Chondrocyte (in vitro differentiated cells): Measurements from ENCODE around the gene TMEM63A. TPM values are rescaled to one million over a fixed set of nuclear protein-coding genes. Genes with fewer than 3 reads are reported as not detected.
"Not testable (repeated sequence)": the region's sequence is repeated elsewhere in the genome, so short reads cannot be mapped to it uniquely, and the experiment has no call there.

ENCODE experiments used
- DNase-seq: peaks from one replicate; pipeline ENCODE4 v3.0.0; 2021; ENCODE audit warnings: mixed read lengths, low spot score
- H3K27ac Mint-ChIP-seq: one replicate; pipeline ENCODE4 v1.8.0; 2021; ENCODE audit warnings: mild to moderate bottlenecking, moderate library complexity, mixed read lengths; ENCODE audit not compliant: unreplicated experiment
- H3K27me3 Mint-ChIP-seq: 2 replicates; pipeline ENCODE4 v1.8.0; 2021; ENCODE audit warnings: low read depth, mixed read lengths
- H3K36me3 Mint-ChIP-seq: 2 replicates; pipeline ENCODE4 v1.8.0; 2021; ENCODE audit warnings: low read depth, mixed read lengths
- H3K4me1 Mint-ChIP-seq: 2 replicates; pipeline ENCODE4 v1.8.0; 2021; ENCODE audit warnings: low read depth, mild to moderate bottlenecking, mixed read lengths
- H3K4me3 Mint-ChIP-seq: one replicate; pipeline ENCODE4 v1.8.0; 2021; ENCODE audit warnings: mild to moderate bottlenecking, moderate library complexity, mixed read lengths; ENCODE audit not compliant: unreplicated experiment
- H3K9me3 Mint-ChIP-seq: 2 replicates; pipeline ENCODE4 v1.8.0; 2021; ENCODE audit warnings: low read depth, mixed read lengths
- long read RNA-seq: library from polyadenylated mRNA; stranded (forward); transcript quantifications from one replicate; pipeline ENCODE4 v2.0.0, GENCODE V29; 2021
- total RNA-seq: library from RNA; stranded (reverse); gene quantifications from 3 replicates; pipeline ENCODE4 v1.2.1, GENCODE V29; 2021
- TF ChIP-seq, protein P1 (sequence below): fragments of 200-600 bp; sonication (generic); IDR thresholded peaks from 2 replicates; pipeline ENCODE4 v1.5.0; 2021; ENCODE audit warnings: antibody characterized with exemption, mild to moderate bottlenecking, moderate library complexity

TMEM63A gene
- total RNA-seq = 48.4 to 52.5 TPM (median 50.3 TPM) in 3 replicates
- long read RNA-seq, full-length matches to known transcripts = 25 of 46 reads
- long read RNA-seq, partial matches to known transcripts = 7 of 46 reads
- long read RNA-seq, other reads (novel, unspliced or antisense) = 14 of 46 reads

DNA sequence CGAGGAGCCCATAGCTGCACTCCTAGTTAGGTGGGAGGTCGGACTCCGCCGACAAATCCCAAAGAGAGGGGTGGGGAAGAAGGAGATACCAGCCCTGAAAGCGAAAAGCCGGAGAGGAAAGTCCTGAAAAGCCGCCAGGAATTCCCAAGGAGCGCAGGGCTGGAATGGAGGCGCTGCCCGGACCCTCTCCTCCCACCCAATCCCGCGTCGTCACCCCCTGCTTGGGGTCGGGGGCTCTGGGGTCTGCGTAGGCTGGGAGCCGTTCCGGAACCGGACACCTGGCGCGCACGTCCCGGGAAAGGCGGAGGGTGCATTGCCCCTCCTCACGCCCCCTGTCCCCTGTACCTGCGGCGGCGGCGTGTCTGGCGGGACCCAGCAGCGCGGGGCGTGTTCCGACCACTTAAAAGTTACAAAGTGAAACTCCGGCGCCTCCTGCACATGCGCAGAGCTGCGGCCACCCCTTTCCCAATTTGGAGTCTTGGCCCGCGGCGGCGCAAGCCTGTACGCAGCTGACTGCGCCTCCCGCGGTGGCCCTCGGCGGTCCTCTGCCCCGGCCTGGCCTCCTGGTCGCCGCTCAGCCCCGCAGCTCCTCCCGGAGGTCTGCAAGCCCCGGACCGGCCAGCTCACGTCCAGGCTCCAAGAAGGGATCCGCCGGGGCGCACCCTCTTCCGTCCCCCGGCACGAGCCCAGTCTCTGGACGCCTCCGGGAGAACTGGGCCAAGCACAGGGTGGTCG, at the start of gene TMEM63A:
TMEM63A (minus strand) TSS at position 422 of the 735 bp plus-strand sequence. CDS start 4,800 bp downstream, outside the sequence.
- Mint-ChIP-seq H3K27ac (peak within 1 kb of the TSS; percentile 91), H3K4me1 (peaks cover 53% of the 10 kb centered on the region), H3K27me3 (no peaks in the 10 kb centered on the region), H3K36me3 (peaks cover 1% of the 10 kb centered on the region), H3K4me3 (peak within 1 kb of the TSS; percentile 91), H3K9me3 (no peaks in the 10 kb centered on the region)
- TF ChIP-seq, protein P1, sequence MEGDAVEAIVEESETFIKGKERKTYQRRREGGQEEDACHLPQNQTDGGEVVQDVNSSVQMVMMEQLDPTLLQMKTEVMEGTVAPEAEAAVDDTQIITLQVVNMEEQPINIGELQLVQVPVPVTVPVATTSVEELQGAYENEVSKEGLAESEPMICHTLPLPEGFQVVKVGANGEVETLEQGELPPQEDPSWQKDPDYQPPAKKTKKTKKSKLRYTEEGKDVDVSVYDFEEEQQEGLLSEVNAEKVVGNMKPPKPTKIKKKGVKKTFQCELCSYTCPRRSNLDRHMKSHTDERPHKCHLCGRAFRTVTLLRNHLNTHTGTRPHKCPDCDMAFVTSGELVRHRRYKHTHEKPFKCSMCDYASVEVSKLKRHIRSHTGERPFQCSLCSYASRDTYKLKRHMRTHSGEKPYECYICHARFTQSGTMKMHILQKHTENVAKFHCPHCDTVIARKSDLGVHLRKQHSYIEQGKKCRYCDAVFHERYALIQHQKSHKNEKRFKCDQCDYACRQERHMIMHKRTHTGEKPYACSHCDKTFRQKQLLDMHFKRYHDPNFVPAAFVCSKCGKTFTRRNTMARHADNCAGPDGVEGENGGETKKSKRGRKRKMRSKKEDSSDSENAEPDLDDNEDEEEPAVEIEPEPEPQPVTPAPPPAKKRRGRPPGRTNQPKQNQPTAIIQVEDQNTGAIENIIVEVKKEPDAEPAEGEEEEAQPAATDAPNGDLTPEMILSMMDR = peak; percentile 64
- no peak for DNase-seq

DNA sequence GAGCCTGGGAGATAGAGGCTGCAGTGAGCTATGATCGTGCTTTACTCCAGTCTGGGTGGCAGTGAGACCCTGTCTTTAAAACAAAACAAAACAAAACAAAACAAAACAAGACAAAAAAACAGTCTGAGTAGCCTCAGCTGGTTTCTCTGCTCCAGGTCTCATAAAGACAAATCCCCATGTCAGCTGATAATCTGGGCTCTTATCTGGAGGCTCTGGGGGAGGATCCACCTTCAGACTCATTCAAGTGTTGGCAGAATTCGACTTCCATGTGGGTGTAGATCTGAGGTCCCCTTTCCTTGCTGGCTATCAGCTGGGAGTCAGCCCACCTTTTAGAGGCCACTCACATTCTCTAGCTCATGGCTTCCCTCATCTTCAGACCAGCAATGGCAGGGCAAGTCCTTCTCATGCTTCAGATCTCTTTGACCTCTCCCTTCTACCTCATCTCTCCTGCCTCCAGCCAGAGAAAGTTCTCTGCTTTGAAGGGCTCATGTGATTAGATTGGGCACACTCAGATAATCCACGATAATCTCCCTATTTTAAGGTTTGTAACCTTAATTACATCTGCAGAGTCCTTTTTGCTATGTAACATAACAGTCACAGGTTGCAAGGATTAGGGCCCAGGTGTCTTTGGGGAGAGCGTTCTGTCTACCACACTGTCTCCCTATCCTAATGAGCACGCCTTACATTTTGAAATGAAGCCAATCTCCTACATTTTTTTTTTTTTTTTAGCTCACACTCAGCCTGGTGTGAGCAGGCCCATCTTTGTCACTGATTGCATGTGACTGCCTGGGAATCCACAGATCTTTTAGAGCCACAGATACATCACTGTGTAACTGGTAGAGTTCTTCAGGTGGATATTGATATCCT, 49.3 kb upstream of the TMEM63A start:
- peaks cover 6% of the 10 kb centered on the region for H3K4me1 Mint-ChIP-seq
- no peak overlapping the region for H3K27ac Mint-ChIP-seq
- H3K4me3 Mint-ChIP-seq = no peak overlapping the region
- H3K36me3 Mint-ChIP-seq = no peaks in the 10 kb centered on the region
- TF ChIP-seq, protein P1 = no peak
- no peaks in the 10 kb centered on the region for H3K9me3 Mint-ChIP-seq
- H3K27me3 Mint-ChIP-seq = no peaks in the 10 kb centered on the region
- no peak for DNase-seq

GRCh38 chr1:225930566-225930965, 48.4 kb upstream of the TMEM63A start:
- H3K27me3 Mint-ChIP-seq = no peaks in the 10 kb centered on the region
- no peak overlapping the region for H3K27ac Mint-ChIP-seq
- DNase-seq = no peak
- peaks cover 4% of the 10 kb centered on the region for H3K4me1 Mint-ChIP-seq
- TF ChIP-seq, protein P1 = no peak
- H3K9me3 Mint-ChIP-seq = no peaks in the 10 kb centered on the region
- H3K4me3 Mint-ChIP-seq = no peak overlapping the region
- H3K36me3 Mint-ChIP-seq = no peaks in the 10 kb centered on the region

GRCh38 chr1:225929462-225929861, 47.3 kb upstream of the TMEM63A start:
- H3K4me3 Mint-ChIP-seq, H3K9me3 Mint-ChIP-seq, DNase-seq, H3K4me1 Mint-ChIP-seq, H3K27ac Mint-ChIP-seq, H3K27me3 Mint-ChIP-seq, H3K36me3 Mint-ChIP-seq: not testable (repeated sequence)

GRCh38 chr1:225928186-225929175, 46.3 kb upstream of the TMEM63A start:
- H3K36me3 Mint-ChIP-seq = no peaks in the 10 kb centered on the region
- no peaks in the 10 kb centered on the region for H3K27me3 Mint-ChIP-seq
- H3K27ac Mint-ChIP-seq = no peak overlapping the region
- DNase-seq = no peak
- TF ChIP-seq, protein P1 = no peak
- H3K9me3 Mint-ChIP-seq = no peaks in the 10 kb centered on the region
- H3K4me1 Mint-ChIP-seq = peaks cover 8% of the 10 kb centered on the region
- no peak overlapping the region for H3K4me3 Mint-ChIP-seq
